MM.1S (cell line): ENCODE measurements around the gene NDUFB8.

Source experiments
- CTCF ChIP-seq: fragments of 300-600 bp; sonication (generic); IDR thresholded peaks from 2 replicates; pipeline ENCODE4 v1.5.1; 2016; ENCODE audit warnings: antibody characterized with exemption, low read length, mixed read lengths
- EZH2 ChIP-seq: fragments of 300-600 bp; sonication (generic); optimal IDR thresholded peaks from 2 replicates; pipeline ENCODE3; 2017; ENCODE audit warnings: low read depth, mild to moderate bottlenecking, antibody characterized with exemption, low read length, mixed read lengths

GRCh38 chr10:100571084-100571856, 41.6 kb upstream of the NDUFB8 start:
- no peak for TF ChIP-seq CTCF
- no peak for TF ChIP-seq EZH2
